ENCODE results near the gene ALKBH3. TPM values are rescaled to one million over a fixed set of nuclear protein-coding genes. Genes with fewer than 3 reads are reported as not detected.

Gene ALKBH3
- polyA plus RNA-seq, 1 donor (not counting 4 experiments of a cell fraction or from before 2014, with no cell fraction given): 42.4 TPM

- H3K4me3 ChIP-seq (ENCODE audit: control insufficient read depth in 2 of 3, extremely low read depth in 1 of 3, insufficient read depth in 2 of 3, low read depth in 1 of 3, low read length in 3 of 3): no peak overlapping the region
- H4K20me1 ChIP-seq (ENCODE audit: control insufficient read depth, extremely low read depth, insufficient read depth, low read length): no peaks in the 10 kb centered on the region
- peaks cover 11% of the 10 kb centered on the region for H3K4me1 ChIP-seq (ENCODE audit: control insufficient read depth, extremely low read depth, insufficient read depth, low read length)
- no peaks in the 10 kb centered on the region for H3K9me3 ChIP-seq (ENCODE audit: control insufficient read depth, low read depth, low read length)
- no peaks in the 10 kb centered on the region for H3K27me3 ChIP-seq (ENCODE audit: control insufficient read depth, extremely low read depth, insufficient read depth, low read length)
- TF ChIP-seq EZH2 (IDR thresholded peaks at IDR 0.05; ENCODE audit: low read length) (no peak), CTCF (optimal IDR thresholded peaks at IDR 0.05 in 1 of 3, IDR thresholded peaks at IDR 0.05 in 1 of 3, conservative IDR thresholded peaks at IDR 0.05 in 1 of 3; ENCODE audit: extremely low read depth in 1 of 3, insufficient read depth in 2 of 3, low read length in 3 of 3) (no peak)
- no peak for FAIRE-seq
- no peak for DNase-seq (ENCODE audit: low read depth, low spot score)
- no peak overlapping the region for H2AFZ ChIP-seq (ENCODE audit: control insufficient read depth, low read length)
- no peak overlapping the region for H3K9ac ChIP-seq (ENCODE audit: control insufficient read depth, extremely low read depth, insufficient read depth, low read length)
- dilution Hi-C loops (cut with MboI; ENCODE audit: extremely low pct_ligation_motif_present, low sequenced_read_pairs): no loop called here
- no peaks in the 10 kb centered on the region for H3K9me1 ChIP-seq (ENCODE audit: control insufficient read depth, extremely low read depth, insufficient read depth, low read length)
- no peaks in the 10 kb centered on the region for H3K36me3 ChIP-seq (ENCODE audit: control insufficient read depth in 2 of 2, extremely low read depth in 1 of 2, insufficient read depth in 2 of 2, low read length in 2 of 2)
- no peaks in the 10 kb centered on the region for H3K79me2 ChIP-seq (ENCODE audit: control insufficient read depth, insufficient read depth, low read length)
- no peak overlapping the region for H3K27ac ChIP-seq (ENCODE audit: control insufficient read depth, insufficient read depth, low read length)
- no peak overlapping the region for H3K4me2 ChIP-seq (ENCODE audit: control insufficient read depth, extremely low read depth, insufficient read depth, low read depth, low read length)
Observed at GRCh38 chr11:43871051-43871450, 9.6 kb upstream of the ALKBH3 start.

DNA sequence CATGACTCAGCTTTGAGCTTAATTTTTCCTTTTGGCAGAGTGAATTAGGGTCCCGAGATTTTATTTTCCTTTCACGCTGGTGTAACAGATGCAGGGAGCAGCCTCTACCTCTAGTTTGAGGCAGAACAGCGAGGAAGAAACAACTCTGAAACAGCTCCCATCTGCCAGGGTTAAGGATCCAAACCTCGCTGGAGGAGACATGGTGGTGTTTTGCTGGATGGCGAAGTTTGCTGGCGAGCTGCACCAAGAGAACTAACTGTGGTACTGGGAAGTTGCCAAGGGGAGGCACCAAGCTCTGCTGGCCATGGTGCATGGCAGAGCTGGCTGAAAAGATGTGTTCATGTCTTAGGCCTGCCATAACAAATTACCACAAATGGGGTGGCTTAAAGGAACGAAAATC, 7.6 kb upstream of the ALKBH3 start:
- Histone ChIP-seq H3K4me3 (ENCODE audit: control insufficient read depth in 2 of 3, extremely low read depth in 1 of 3, insufficient read depth in 2 of 3, low read depth in 1 of 3, low read length in 3 of 3) (no peak overlapping the region), H4K20me1 (ENCODE audit: control insufficient read depth, extremely low read depth, insufficient read depth, low read length) (no peaks in the 10 kb centered on the region), H3K4me2 (ENCODE audit: control insufficient read depth, extremely low read depth, insufficient read depth, low read depth, low read length) (no peak overlapping the region), H3K27me3 (ENCODE audit: control insufficient read depth, extremely low read depth, insufficient read depth, low read length) (no peaks in the 10 kb centered on the region), H3K36me3 (ENCODE audit: control insufficient read depth in 2 of 2, extremely low read depth in 1 of 2, insufficient read depth in 2 of 2, low read length in 2 of 2) (no peaks in the 10 kb centered on the region), H3K9me1 (ENCODE audit: control insufficient read depth, extremely low read depth, insufficient read depth, low read length) (no peaks in the 10 kb centered on the region), H3K9me3 (ENCODE audit: control insufficient read depth, low read depth, low read length) (no peaks in the 10 kb centered on the region), H3K27ac (ENCODE audit: control insufficient read depth, insufficient read depth, low read length) (no peak overlapping the region), H3K4me1 (ENCODE audit: control insufficient read depth, extremely low read depth, insufficient read depth, low read length) (peaks cover 11% of the 10 kb centered on the region), H3K79me2 (ENCODE audit: control insufficient read depth, insufficient read depth, low read length) (no peaks in the 10 kb centered on the region), H3K9ac (ENCODE audit: control insufficient read depth, extremely low read depth, insufficient read depth, low read length) (no peak overlapping the region), H2AFZ (ENCODE audit: control insufficient read depth, low read length) (no peak overlapping the region)
- FAIRE-seq (no peak), DNase-seq (ENCODE audit: low read depth, low spot score) (no peak)
- dilution Hi-C loops (cut with MboI; ENCODE audit: extremely low pct_ligation_motif_present, low sequenced_read_pairs): no loop called here
- TF ChIP-seq CTCF (optimal IDR thresholded peaks at IDR 0.05 in 1 of 3, IDR thresholded peaks at IDR 0.05 in 1 of 3, conservative IDR thresholded peaks at IDR 0.05 in 1 of 3; ENCODE audit: extremely low read depth in 1 of 3, insufficient read depth in 2 of 3, low read length in 3 of 3): no peak
- no peak for TF ChIP-seq EZH2 (IDR thresholded peaks at IDR 0.05; ENCODE audit: low read length)
